GM04503 (cell line): ENCODE results near the gene JAKMIP1.

Source experiments
- DNase-seq: peaks from one replicate; pipeline ENCODE4 v3.0.0-alpha.2; 2012; ENCODE audit warnings: low read depth

Gene JAKMIP1

GRCh38 chr4:6042293-6043063, 157.9 kb downstream of the JAKMIP1 start:
- DNase-seq: no peak

GRCh38 chr4:6041800-6042199, 158.5 kb downstream of the JAKMIP1 start:
- no peak for DNase-seq

DNA sequence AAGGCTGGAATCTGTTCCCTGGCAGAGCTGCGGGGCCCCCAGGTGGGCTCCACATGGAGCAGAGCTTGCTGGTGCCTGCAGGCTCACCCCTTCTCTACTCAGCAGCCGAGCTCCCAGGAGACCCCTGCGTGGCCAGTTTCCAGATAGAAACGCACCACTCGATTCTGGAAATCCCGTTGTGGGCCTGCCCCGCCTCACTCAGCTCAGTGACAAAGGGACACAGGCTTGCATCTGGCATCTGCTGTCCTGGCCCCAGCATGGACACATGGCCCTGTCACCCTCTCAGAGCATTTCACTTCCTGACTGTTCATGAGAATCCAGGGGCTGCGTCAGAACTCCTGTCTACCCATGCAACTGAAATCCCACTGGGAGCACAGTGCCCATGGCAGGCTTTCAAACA, 161.6 kb downstream of the JAKMIP1 start:
- DNase-seq: no peak

DNA sequence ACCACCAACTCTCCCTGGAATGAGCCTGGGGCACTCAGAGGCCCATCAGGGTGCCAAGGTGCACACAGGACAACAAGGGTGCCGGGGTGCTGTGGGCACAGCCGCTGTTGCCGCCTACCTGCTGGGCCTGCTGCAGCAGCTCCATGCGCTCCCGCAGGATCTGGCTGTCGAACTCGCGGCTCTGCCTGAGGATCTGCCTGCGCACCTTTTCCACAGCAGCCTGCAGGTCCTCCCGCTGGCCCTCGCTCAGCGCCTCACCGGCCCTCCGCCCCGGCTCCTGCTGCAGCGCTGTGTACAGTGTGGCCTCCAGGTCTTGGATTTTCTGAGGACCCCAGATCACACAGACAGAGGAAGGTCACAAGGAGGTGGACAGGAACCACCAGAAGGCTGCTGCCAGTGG, 164.6 kb downstream of the JAKMIP1 start:
- no peak for DNase-seq

GRCh38 chr4:6033381-6033780, 167.0 kb downstream of the JAKMIP1 start:
- DNase-seq: no peak

DNA sequence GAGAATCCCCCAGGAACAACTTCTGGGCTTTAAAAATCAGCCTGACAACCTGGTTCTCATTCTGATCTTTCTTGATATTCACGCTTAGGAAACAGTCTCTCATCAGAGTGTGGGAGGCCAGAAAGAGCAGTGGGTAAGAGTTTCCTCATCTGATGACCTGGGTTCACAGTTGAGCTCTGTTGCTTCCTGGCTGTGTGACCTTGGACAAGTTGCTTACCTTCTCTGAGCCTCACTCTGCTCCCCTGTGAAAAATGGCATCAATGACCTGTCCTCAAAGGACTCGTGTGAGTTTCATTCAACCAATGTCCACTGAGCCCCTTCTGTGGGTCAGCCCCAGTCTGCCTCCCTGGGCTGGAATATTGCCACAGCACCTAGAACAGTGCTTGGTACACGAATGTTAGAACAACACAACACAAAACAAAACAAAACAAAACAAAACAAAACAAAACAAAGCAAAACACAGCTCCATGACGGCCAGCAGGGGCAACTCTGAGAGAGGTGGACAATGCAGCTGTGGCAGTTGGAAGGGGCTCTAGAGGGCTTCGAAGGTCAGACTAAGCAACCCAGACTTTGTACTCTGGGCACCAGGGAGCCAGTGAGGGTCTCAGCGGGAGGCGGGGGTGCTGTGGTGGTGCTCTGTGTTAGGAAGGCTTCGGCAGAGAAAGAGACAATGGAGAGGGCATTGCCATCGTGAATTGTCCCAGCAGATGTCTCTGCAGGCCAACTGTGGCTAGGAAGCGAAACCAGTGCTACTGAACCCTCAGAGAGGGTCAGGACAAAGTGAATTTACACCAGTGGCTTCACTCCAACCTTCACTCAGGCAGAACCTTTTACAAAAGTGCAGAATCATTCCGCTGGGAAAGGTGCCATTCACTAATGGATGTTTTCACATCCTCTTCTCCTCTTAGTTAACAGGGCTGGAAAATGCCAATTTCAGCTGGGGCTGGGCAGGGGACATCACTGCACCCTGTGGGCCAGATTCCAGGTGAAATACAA, 167.8 kb downstream of the JAKMIP1 start:
- no peak for DNase-seq

GRCh38 chr4:6031846-6032245, 168.5 kb downstream of the JAKMIP1 start:
- no peak for DNase-seq

DNA sequence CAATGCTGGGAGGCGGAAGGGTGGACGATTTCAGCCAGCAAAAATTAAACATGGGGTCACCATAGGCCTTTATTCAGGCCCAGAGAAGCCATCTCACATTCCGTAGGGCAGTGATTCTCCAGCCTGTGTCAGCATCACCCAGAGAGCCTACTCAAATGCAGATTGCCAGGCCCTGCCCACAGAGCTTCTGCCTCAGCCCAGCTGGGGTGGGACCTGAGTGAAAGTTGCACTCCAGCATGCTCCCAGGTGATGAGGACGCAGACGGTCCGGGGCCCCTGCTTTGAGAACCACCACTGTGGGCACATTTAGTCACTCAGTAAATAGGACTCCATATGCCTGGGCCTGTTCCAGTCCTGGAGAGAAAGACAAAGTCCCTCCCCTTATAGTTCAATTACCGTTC, 169.7 kb downstream of the JAKMIP1 start:
- DNase-seq: no peak

- DNase-seq: no peak
These were observed 171.1 kb downstream of the JAKMIP1 start for GRCh38 chr4:6029254-6029653.

- DNase-seq: no peak
These were observed 172.2 kb downstream of the JAKMIP1 start for GRCh38 chr4:6028168-6028567.

DNA sequence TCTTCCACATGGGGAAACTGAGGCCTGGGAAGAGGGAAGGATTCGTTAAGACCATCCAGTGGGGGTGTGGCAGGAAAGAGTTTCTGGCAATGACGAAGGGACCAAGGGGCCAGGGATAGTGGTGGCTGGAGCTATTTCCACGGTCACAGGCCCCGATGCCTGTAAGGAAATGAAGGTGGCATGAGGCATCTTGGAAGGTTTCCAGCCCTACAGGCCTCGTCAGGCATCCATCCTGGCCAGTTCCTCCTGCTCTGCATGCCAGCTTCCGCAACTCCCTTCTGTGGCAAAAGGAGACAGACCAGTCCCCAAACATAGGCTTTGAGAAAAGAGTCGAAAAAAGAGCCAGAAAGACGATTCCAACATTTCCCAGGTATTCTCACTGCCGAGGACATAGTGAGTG, 173.0 kb downstream of the JAKMIP1 start:
- no peak for DNase-seq

GRCh38 chr4:6024313-6024960, 175.9 kb downstream of the JAKMIP1 start:
- DNase-seq: no peak

DNA sequence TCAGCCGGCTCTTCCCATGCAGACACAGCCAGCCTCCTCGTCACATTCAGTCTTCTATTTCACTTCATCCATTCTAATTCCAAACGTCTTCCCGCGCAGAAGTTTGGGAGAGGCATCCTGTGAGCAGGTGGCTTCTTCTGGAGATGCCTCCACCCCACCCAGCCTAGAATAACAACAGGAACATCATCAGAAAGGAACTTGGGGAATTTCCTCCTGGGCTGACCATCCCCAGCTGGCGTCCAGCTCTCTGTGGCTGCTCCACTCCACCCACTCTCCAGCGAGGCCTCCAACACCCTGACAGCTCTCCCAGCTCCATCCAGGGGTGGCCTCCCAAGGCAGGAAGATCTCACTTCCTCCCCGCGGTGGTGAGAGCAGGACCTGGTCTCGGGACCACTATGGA, 176.6 kb downstream of the JAKMIP1 start:
- DNase-seq: no peak

DNA sequence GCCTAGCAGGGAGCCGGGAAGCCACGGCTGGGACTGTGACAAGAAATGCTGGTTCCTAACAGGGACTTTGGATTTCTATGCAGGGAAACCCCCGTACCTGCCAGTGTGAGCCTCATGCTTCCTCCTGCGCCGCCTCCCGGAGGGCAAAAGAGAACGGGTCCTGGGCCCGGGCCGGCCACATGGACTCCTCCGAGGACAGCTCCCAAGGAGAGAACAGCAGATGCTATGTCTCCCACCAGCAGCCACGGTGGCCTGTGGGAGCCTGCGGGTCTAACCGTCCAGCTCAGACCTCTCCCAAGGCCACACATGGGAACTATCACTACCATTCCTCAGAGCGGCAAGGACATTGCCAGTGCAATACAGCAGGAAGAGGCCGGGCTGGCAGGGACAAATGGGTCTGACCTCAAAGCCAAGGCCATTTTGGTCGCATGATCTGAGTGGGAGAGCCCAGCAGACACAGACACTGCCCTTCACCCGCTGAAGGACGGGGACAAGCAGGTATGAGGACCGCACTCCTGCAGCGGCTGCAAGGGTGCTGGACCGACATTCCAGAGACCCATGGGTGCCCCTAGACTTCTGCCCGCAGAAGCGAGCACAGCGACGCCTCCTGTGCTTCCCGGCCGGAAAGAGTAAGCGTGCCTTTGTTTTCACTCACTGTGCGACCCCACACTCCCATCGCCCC, 177.6 kb downstream of the JAKMIP1 start:
- DNase-seq: no peak

DNA sequence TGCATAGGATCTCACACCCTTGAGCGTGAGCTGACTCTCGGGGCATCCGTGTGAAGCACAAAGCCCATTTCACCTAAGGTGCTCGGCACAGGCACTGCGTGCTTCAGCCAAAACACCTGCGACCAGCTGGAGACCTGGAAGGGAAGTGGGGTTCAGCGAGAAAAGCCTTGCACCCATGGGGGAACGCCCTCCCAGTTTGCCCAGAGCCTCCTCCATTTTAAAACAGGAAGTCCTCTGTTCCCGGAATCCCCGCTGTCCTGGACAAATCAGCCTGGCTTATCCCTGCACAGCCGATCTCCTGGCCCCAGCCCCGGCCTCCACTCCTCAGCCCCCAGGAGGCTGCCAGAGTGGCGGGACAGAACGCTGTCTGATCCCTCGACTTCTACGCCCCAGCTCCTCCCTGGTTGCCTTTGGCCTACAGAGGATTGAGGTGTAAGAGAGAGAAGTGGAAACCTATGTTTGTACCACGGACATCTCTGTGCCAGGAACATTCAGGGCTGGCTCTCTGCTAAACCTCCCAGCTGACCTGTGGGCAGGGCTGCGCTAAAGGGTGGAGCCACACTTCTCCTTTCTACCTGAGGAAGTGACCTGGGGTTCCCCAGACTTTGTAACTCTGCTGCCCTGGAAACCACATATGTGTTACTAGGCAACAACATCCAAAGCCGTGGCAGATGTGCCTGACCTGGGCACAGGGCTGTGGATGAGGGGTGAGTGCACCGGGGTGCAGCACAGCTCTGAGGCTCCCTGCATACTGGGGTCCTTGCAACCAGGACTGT, 178.3 kb downstream of the JAKMIP1 start:
- no peak for DNase-seq

DNA sequence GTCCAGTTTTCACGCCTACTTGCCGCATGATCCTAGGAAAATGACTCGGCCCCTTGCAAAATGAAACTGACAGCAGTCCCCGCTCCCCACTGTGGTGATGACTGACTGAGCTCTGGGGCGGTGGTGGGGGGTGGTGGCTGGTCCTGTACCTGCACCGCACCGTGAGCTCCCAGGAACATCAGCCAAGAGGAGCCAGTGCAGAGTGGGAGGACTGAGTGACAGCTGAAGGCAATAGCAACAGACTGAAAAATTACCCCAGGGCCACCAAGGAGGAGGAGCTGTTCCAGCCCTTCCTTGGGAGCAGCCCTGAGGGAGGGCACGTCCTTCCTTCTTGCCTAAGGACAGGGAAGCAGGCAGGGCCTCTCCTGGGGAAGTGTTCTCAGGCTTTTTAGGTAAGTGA, 179.7 kb downstream of the JAKMIP1 start:
- no peak for DNase-seq

DNA sequence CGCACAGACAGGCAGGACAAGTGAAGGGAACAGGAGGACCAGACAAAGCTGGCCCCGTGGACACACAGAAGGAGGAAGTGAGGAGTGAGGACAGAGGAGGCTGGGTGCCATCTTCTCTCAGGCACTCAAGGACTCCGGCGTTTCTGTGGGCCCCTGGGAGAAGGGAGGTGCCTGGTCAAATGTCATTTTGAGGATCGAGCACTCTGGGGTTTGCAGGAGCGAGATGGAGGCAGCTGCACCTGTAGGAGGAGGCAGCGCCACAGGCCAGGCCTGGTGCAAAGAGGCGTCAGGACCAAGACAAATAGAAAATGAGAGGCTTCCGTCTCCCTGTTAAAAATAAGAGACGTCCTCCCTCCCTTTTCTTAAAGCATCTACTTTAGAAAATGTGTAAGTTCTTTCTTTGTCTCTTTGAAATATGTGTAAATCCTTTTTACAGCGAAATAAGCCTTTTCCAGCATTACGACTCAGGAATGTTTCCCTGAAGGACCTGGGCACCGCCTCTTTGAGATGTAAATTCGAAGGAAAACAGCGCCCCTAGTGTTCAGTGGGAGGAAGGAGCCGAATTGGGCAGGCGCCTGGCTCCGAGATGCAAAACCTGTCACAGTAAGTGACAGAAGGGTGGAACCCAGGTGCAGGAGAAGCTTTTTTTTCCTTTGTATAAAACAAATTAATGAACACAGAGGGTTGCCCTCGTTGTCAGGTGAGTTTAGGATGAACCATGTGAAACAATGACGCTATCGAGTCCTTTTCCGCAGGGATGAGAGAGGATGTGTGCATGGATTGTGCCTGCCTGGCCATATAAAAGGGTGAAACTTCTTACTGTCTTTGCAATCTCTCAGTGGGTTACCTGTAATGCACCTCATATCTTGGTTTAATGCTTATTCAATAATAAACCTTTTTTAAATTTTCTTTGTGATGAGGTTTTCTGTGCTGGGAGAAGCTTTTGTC, 180.8 kb downstream of the JAKMIP1 start:
- DNase-seq: no peak

DNA sequence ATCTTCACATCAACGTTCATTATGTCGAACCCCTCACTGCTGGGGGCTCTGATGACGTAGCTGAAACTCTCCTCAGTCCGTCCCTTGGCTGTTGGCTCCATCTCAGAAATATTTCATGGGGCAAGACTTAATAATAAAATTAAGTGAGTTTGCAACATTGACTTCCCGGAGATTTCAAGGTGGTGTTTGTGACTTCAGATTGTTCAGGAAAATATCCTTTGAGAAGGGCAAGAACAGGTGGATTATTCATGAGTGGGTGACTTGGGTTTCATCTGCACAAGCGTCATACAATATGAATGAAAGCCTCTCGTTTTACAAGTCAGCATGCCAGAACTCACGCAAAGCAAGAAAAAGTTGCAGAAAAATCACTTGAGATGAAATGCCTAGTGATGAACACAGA, 182.0 kb downstream of the JAKMIP1 start, which contains the start of gene C4orf50:
Gene C4orf50 (minus strand): TSS at position 101 of the 400 bp plus-strand sequence.
- DNase-seq: no peak

- DNase-seq: no peak
These were observed 182.5 kb downstream of the JAKMIP1 start for GRCh38 chr4:6017800-6018199.

GRCh38 chr4:6017030-6017429, 183.3 kb downstream of the JAKMIP1 start:
- no peak for DNase-seq
